Activated T-helper 9 cell treated with anti-CD3 and anti-CD28 coated beads, Interleukin-2, amount 50 U/mL, for 16 hours (primary cell): ENCODE results near the gene ATP6V0B.

ENCODE experiments used
- DNase-seq: peaks from one replicate; pipeline ENCODE4 v3.0.0-alpha.2; 2020; ENCODE audit warnings: low read depth

Gene ATP6V0B

DNA sequence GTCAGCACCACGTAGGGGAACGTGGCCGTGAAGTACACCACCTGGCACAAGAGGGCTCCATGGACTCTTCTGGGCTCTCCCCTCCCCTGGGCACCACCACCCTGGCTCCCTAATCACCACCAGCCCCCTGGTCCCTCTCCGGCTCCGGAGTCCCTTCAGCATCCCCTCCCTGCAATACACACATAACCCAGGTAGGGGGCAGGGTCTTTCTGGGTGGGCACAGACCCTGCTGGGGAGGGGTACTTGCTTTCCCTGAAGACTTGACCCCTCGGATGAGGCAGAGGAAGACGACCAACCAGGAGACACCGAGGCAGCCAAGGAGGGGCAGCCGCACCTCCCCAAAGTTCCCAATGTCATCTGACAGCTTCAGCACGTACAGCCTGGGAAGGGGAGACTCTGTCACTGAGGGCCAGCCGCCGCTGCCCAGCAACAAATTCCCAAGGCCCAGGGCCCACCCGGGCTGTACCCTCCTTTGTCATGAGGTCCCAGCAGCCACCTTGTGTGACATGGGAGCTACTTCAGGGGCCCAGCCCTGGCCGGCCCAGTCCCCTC, 27.9 kb downstream of the ATP6V0B start:
- no peak for DNase-seq

DNA sequence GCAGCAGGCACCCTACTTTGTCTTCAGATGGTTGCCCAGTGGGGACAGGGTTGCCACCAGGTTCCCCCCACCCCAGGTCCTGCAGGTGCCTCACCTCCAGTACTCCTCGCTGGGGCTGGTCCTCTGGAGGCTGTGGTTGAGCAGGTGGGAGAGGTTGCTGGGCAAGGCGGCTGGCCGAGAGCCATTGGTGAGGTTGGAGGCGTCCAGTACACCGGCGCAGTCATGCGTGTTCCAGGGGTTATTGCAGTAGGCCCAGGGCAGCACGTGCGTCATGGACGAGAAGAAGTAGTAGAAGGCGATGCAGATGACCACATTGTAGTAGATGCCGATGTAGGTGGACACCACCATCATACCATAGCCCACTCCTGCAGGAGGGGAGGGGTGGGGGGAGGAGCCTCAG, 33.5 kb downstream of the ATP6V0B start:
- no peak for DNase-seq

GRCh38 chr1:44010935-44011471, 36.2 kb downstream of the ATP6V0B start:
- no peak for DNase-seq

GRCh38 chr1:44012404-44012803, 37.6 kb downstream of the ATP6V0B start:
- no peak for DNase-seq

DNA sequence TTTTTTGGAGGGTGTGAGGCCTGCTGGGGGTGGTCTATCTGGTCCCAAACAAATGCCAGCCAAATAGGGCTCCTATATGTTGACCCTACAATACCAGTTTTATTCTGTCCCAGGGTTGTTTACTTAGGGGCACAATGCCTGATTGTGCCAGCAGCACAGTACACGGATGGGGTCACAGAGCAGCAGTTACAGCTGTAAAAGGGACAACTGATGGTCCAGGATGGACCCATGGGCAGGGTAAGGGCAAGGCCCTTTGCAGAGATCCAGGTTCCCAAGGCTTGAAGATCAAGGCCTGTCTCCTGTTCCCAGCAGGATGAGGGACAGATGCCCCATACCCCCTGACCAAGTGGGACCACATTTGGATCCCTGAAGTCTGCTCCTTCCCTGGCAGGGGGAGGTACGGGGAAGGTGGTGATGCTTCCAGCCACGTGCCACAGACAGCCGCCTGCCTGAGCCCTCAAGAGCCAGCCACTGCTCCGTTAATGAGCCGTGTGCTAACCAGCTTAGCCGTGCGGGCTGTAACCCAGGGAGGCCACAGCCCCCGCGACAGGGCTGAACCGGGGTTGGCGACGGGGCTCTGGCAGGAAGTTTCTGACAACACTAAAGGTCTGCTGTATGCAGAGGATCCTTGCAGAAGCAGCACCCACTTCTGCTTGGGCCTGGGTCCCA, 38.3 kb downstream of the ATP6V0B start:
- no peak for DNase-seq

DNA sequence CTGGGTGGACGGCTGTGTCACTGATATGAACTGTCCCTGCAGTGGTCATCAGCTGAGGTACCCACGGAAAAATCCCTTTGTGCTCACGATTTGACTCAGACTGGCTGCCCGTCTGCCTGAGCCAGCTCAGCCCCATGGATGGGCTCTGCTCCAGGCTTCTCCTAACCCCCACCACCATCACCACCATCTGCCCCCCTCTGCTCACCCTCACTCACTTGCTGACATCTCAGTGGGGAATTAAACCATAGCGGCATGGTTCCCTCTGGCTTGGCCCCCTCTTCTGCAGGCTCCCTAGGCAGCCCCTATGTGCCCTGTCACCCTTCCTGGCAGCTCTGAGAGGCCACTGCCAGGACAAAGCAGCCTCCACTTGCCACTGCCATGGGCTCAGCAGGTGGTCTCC, 39.2 kb downstream of the ATP6V0B start:
- DNase-seq: no peak

DNA sequence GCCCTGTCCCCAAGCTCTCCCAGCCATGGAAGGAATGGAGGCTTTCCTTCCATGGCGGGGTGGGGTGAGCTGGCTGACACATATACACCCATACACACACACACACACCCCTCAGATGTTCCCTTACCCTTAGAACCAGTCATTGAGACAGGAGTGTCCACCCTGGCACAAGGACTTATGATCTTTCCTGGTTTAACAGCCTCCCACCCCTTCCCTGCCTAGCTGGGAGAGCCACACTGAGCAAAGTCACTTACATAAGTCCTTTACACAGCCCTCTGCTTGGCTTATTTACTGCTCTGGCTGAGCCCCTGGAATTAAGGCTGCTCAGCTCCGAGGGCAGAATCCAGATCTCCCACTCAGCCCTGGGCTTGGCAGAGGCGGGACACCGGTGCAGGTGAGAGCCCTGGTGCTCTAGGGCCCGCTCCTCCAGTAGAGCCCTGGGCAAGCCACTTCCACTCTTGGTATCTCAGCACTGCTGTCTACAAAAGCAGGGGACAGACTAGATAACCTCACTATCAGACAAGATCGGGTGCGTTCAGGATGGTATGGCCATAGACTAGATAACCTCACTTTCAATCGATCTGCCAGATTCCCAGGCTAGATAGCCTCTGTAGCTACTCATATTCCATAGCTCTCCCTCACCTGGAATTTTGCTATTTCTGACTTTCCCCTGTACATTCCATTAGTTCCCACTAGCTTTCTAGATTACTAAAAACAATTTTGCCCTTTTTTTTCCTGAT, 39.8 kb downstream of the ATP6V0B start:
- no peak for DNase-seq

DNA sequence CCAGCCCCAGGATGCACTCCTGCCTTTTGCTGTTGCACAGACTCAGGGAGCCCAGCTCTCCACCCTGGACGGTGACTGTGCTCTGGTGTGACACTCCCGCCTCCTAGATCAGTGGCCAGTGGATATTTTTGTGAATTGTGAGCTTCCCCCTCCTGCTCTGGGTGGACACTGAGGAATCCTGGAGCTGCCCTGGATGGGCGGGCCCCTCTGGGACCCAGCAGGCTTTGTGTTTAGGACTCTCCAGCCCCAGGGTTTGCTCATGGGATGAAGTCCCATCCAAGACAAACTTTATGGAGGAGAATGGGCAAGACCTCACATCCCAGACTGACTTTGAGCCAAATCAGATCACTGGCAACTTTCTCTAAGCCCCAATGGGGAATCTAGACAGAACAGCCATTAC, 40.4 kb downstream of the ATP6V0B start:
- no peak for DNase-seq

DNA sequence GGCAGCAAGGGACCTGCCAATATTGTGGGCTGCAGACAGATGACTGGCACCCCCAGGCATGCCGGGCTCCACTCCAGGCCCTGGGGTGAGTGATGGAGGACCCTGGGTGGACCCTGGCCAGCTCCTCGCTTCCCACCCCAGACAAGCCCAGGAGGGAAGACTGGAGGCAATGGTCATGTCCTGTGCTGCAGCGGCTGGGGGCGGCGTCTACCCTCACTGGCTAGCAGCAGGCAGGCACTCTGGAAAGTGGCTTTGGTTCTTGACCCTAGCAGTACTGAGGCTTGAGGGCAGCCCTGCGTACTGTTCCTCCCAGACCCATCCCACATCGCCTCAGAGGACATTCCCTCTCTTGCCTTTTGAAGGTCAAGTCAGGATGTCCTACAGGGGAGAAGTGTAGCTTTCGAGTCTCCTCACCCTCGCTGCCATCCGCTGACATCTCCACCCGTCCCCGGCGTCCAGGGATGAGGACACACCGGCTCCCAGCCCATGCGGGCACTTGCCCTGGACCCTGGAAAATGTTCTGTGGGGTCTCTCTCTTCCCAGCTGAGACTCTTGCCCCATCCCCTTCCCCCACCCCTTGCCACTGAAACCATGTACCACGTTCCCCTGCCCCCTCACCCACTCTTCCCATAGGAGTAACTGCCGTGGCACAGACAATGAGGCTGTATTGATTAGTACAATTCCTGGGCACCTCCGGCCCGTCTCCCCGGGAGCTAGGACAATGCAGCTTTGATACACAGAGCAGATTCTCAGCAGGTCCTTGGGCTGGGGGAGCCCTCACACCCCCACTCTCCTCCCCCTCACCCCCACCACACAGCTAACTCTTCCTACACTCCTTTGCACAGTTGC, 41.5 kb downstream of the ATP6V0B start:
- no peak for DNase-seq

DNA sequence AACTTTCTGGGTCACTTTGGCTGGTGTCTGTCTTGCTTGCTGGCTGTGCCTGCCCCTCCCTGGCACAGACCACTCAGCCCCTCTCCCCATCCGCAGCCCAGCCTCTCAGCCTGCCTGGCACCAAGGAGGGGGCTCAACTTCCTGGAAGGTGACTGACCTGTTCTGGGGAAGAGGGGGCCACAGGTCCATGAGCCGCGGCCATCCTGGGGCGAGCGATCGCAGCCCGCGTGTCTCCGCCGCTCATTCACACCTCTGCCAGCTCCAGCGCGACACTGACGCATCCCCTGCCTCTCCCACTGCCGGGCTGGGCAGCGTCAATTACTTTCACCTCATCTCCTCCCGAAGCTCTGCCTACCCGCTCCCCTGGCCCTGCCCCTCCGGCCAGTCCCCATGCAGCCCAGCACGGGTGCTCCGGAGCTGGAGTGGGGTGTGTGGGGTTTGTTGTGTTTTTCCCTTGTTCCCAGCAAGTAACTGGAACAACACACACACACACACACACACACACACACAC, 42.2 kb downstream of the ATP6V0B start:
- DNase-seq: no peak

GRCh38 chr1:44019466-44019948, 44.7 kb downstream of the ATP6V0B start:
- no peak for DNase-seq

GRCh38 chr1:44020464-44020863, 45.7 kb downstream of the ATP6V0B start:
- DNase-seq: no peak

- DNase-seq: no peak
These were observed 46.4 kb downstream of the ATP6V0B start for GRCh38 chr1:44021156-44021555.

GRCh38 chr1:44021581-44022321, 47.0 kb downstream of the ATP6V0B start:
- DNase-seq: no peak

GRCh38 chr1:44024031-44024902, 49.5 kb downstream of the ATP6V0B start:
- no peak for DNase-seq

DNA sequence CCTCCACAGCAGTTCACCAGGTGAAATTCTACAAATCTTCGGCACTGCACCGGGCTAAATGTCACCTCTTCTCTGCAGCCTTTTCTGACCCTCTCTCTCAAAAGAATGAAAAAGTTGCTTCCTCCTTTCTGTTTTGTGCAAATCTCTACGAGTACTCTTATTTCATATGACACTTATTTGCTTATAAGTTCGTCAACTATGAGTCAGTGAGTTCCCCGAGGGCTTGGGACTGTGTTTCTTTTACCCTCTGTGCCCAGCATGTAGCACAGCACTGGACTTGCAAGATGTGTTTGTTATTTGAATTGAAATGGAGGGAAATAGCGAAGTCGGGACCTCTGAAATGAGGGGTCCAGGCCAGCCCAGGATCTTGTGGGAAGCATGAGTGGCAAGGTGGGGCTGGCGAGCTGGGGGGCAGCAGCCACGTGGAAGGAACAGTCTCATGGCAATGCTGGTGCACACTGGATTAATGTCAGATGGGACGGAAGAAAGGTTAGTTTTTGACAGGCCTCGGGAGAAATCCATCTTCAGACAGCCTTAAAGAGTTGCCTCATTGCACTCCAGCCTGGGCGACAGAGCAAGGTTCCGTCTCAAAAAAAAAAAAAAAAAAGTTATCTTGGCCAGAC, 50.3 kb downstream of the ATP6V0B start:
- DNase-seq: no peak

DNA sequence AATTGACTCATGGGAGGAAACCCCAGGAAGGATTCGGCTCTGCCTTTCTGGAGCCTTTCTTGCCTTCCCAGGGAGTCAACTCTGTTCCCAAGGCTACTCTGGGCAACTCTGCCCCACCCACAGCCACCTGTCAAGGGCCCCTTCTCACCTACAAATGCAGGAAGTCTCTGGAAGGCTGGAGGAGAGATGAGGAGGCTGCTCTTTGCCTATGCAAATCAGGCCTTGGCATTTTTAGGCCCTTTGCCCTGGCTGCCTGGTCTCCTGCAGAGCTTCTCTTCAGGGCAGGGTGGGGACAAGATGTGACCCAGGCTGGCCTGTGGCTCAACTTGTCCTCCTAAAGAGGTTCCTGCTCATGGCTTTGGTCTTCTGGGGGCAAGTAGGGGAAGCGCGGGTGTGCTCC, 51.1 kb downstream of the ATP6V0B start:
- no peak for DNase-seq

- no peak for DNase-seq
These were observed 52.6 kb downstream of the ATP6V0B start for GRCh38 chr1:44027320-44027719.
